ENCODE results near the gene KCNC3. TPM values are rescaled to one million over a fixed set of nuclear protein-coding genes. Genes with fewer than 3 reads are reported as not detected.

Gene KCNC3
- total and polyA plus RNA-seq, 3 experiments from 2014 or later = 0.68 to 0.73 TPM; not detected in 1

DNA sequence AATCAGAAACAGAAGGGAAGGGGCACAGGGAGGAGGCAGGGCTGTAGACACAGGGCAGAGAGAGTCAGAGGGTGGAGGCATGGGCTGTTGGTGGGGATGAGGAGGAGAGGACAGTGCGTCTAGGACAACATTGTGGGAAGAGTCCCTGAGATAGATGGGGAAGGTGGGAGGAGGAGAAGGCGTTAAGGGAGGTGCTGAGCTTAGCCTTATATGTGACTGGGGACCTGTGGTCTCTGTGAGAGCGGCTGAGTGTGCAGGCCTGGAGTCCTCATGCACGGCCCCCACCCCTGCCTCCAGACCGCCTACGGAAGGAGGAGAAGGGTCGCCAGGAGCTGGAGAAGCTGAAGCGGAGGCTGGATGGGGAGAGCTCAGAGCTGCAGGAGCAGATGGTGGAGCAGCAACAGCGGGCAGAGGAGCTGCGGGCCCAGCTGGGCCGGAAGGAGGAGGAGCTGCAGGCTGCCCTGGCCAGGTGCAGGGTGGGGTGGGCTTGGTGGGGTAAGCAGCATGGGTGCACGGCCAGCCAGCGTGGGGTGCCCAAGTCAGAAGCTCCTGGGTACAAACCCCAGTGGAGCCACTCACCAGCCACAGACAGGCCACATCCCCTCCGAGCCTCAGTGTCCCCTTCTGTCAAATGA lies 56.8 kb downstream of the KCNC3 start:
- CTCF ChIA-PET = no interaction called here
- POLR2A ChIA-PET = no interaction called here
- Histone ChIP-seq H3K36me3 (ENCODE audit: insufficient read depth, low read length) (no peaks in the 10 kb centered on the region), H3K27me3 (ENCODE audit: insufficient read depth, low read length, poor library complexity, severe bottlenecking) (no peaks in the 10 kb centered on the region), H3K4me3 (ENCODE audit: low read length) (no peak overlapping the region), H3K9me3 (ENCODE audit: low read length) (no peaks in the 10 kb centered on the region), H3K4me1 (ENCODE audit: insufficient read depth, low read length) (no peaks in the 10 kb centered on the region), H3K27ac (ENCODE audit: low read depth, low read length) (no peak overlapping the region)
- H3K36me3 Mint-ChIP-seq = no peaks in the 10 kb centered on the region
- H3K4me3 Mint-ChIP-seq = no peak overlapping the region
- peaks cover 22 to 34% of the 10 kb centered on the region in 2 donors for H3K27me3 Mint-ChIP-seq
- no peaks in the 10 kb centered on the region for H3K4me1 Mint-ChIP-seq
- H3K27ac Mint-ChIP-seq = peak overlapping the region in 1 of 8 donors; percentile 42
- peak in 1 of 5 donors; percentile 3 for DNase-seq
- peaks cover 0 to 2% (median 0%) of the 10 kb centered on the region in 5 donors for H3K9me3 Mint-ChIP-seq

DNA sequence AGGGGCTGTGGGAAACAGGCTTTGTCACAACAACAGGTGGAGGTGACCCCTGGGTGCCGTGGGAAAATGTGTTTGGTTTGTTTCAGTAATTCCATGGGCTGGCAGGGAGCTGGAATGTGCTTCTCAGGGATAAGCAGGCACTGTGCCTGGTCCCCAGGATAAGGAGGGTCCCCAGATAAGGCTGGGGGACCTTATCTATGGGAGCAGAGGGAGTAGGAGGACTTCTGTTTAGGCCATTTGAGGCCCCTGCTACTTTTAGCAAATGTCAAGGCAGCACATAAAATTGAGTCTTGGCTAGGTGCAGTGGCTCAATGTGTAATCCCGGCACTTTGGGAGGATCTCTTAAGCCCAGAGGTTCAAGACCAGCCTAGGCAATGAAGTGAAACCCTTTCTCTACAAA lies 59.5 kb downstream of the KCNC3 start:
- ChIA-PET POLR2A (no interaction called here), CTCF (no interaction called here)
- H3K9me3 Mint-ChIP-seq = peaks cover 0 to 4% (median 0%) of the 10 kb centered on the region in 5 donors
- no peak for DNase-seq
- no peaks in the 10 kb centered on the region for H3K36me3 Mint-ChIP-seq
- Histone ChIP-seq H3K27me3 (ENCODE audit: insufficient read depth, low read length, poor library complexity, severe bottlenecking) (no peaks in the 10 kb centered on the region), H3K4me3 (ENCODE audit: low read length) (no peak overlapping the region), H3K27ac (ENCODE audit: low read depth, low read length) (no peak overlapping the region), H3K36me3 (ENCODE audit: insufficient read depth, low read length) (no peaks in the 10 kb centered on the region), H3K4me1 (ENCODE audit: insufficient read depth, low read length) (no peaks in the 10 kb centered on the region), H3K9me3 (ENCODE audit: low read length) (no peaks in the 10 kb centered on the region)
- H3K4me3 Mint-ChIP-seq = no peak overlapping the region
- no peaks in the 10 kb centered on the region for H3K4me1 Mint-ChIP-seq
- H3K27me3 Mint-ChIP-seq = peaks cover 21 to 34% of the 10 kb centered on the region in 2 donors
- no peak overlapping the region for H3K27ac Mint-ChIP-seq

DNA sequence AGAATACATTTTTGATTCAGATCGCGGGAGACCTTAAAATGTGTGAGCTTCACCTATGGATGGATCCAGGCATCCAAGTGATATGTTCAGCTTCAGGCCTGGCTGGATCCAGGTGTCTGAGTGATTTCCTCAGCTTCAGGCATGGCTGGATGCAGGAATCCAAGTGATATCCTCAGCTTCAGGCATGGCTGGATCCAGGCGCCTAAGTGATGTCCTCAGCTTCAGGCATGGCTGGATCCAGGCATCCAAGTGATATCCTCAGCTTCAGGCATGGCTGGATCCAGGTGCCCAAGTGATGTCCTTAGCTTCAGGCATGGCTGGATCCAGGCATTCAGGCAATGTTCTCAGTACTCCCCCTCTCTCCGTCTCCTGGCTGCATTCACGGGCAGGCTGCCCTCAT lies 60.7 kb downstream of the KCNC3 start:
- Histone ChIP-seq H3K9me3 (ENCODE audit: low read length) (no peaks in the 10 kb centered on the region), H3K4me3 (ENCODE audit: low read length) (no peak overlapping the region), H3K27ac (ENCODE audit: low read depth, low read length) (no peak overlapping the region), H3K36me3 (ENCODE audit: insufficient read depth, low read length) (no peaks in the 10 kb centered on the region), H3K27me3 (ENCODE audit: insufficient read depth, low read length, poor library complexity, severe bottlenecking) (no peaks in the 10 kb centered on the region), H3K4me1 (ENCODE audit: insufficient read depth, low read length) (no peaks in the 10 kb centered on the region)
- CTCF ChIA-PET = no interaction called here
- Mint-ChIP-seq H3K27ac (no peak overlapping the region), H3K36me3 (no peaks in the 10 kb centered on the region), H3K4me1 (no peaks in the 10 kb centered on the region), H3K27me3 (peaks cover 17 to 34% of the 10 kb centered on the region in 2 donors), H3K4me3 (no peak overlapping the region), H3K9me3 (peaks cover 0 to 4% (median 0%) of the 10 kb centered on the region in 5 donors)
- POLR2A ChIA-PET = no interaction called here
- DNase-seq = no peak

DNA sequence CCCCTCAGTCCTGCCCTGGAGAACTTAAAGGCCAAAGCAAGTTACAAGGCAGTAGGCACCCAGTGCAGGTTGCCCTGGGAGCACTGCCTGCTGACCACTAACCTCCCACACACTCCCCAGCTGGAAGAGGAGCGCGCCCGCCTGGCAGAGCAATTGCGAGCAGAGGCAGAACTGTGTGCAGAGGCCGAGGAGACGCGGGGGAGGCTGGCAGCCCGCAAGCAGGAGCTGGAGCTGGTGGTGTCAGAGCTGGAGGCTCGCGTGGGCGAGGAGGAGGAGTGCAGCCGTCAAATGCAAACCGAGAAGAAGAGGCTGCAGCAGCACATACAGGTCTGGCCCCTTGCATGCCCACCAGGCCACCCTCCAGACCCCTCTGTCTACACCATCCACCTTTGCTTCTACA lies 61.1 kb downstream of the KCNC3 start:
- POLR2A ChIA-PET = no interaction called here
- Mint-ChIP-seq H3K27me3 (peaks cover 17 to 34% of the 10 kb centered on the region in 2 donors), H3K27ac (no peak overlapping the region), H3K4me1 (no peaks in the 10 kb centered on the region), H3K9me3 (peaks cover 0 to 4% (median 0%) of the 10 kb centered on the region in 5 donors), H3K36me3 (no peaks in the 10 kb centered on the region), H3K4me3 (no peak overlapping the region)
- Histone ChIP-seq H3K27ac (ENCODE audit: low read depth, low read length) (no peak overlapping the region), H3K4me1 (ENCODE audit: insufficient read depth, low read length) (no peaks in the 10 kb centered on the region), H3K27me3 (ENCODE audit: insufficient read depth, low read length, poor library complexity, severe bottlenecking) (no peaks in the 10 kb centered on the region), H3K4me3 (ENCODE audit: low read length) (no peak overlapping the region), H3K9me3 (ENCODE audit: low read length) (no peaks in the 10 kb centered on the region), H3K36me3 (ENCODE audit: insufficient read depth, low read length) (no peaks in the 10 kb centered on the region)
- no peak for DNase-seq
- CTCF ChIA-PET = no interaction called here

DNA sequence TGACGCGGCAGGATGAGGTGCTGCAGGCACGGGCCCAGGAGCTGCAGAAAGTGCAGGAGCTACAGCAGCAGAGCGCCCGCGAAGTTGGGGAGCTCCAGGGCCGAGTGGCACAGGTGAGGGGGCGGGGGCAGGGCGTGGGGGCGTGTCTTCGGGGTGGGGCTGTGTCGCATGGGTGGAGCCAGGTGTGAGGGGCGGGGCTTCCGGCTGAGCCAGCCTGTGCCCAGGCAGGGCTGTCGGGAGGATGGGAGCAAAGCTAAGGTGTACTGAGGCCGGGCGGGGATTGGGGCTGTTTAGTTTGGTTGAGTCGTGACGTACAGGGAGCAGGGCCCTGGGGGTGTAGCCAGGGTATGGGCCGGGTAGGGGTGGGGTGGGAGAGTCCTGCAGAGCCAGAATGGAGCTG lies 62.3 kb downstream of the KCNC3 start:
- CTCF ChIA-PET = no interaction called here

DNA sequence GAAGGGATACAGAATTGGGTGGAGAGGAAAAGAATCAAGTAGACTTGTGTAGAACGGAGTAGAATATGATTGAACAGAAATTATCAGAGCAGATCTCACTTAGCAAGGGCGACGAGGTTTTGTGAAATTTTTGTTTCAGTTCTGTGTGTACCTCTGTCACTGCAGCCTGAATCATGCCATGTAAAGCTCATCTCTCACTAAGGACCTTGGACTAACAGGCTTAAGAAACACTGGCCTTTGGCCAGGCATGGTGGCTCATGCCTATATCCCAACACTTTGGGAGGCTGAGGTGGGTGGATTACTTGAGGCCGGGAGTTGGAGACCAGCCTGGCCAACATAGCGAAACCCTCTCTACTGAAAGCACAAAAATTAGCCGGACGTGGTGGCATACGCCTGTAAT lies 63.1 kb downstream of the KCNC3 start:
- no peaks in the 10 kb centered on the region for H3K4me1 ChIP-seq (ENCODE audit: insufficient read depth, low read length)
- Mint-ChIP-seq H3K36me3 (no peaks in the 10 kb centered on the region), H3K27ac (no peak overlapping the region), H3K27me3 (peaks cover 14 to 27% of the 10 kb centered on the region in 2 donors), H3K4me3 (no peak overlapping the region), H3K9me3 (peaks cover 0 to 4% (median 0%) of the 10 kb centered on the region in 5 donors), H3K4me1 (no peaks in the 10 kb centered on the region)
- ChIA-PET CTCF (no interaction called here), POLR2A (no interaction called here)
- H3K27ac ChIP-seq (ENCODE audit: low read depth, low read length) = no peak overlapping the region
- no peaks in the 10 kb centered on the region for H3K27me3 ChIP-seq (ENCODE audit: insufficient read depth, low read length, poor library complexity, severe bottlenecking)
- no peaks in the 10 kb centered on the region for H3K36me3 ChIP-seq (ENCODE audit: insufficient read depth, low read length)
- no peaks in the 10 kb centered on the region for H3K9me3 ChIP-seq (ENCODE audit: low read length)
- H3K4me3 ChIP-seq (ENCODE audit: low read length) = no peak overlapping the region
- no peak for DNase-seq

More for the DNA sequence above, 62.3 kb downstream of the KCNC3 start:
- POLR2A ChIA-PET = no interaction called here
- H3K4me1 ChIP-seq (ENCODE audit: insufficient read depth, low read length) = no peaks in the 10 kb centered on the region
- H3K27ac Mint-ChIP-seq = no peak overlapping the region
- H3K4me3 Mint-ChIP-seq = no peak overlapping the region
- no peak overlapping the region for H3K4me3 ChIP-seq (ENCODE audit: low read length)
- no peaks in the 10 kb centered on the region for H3K4me1 Mint-ChIP-seq
- H3K36me3 Mint-ChIP-seq = no peaks in the 10 kb centered on the region
- H3K27ac ChIP-seq (ENCODE audit: low read depth, low read length) = no peak overlapping the region
- peaks cover 17 to 34% of the 10 kb centered on the region in 2 donors for H3K27me3 Mint-ChIP-seq
- peak in 1 of 5 donors; percentile 48 for DNase-seq
- H3K9me3 ChIP-seq (ENCODE audit: low read length) = no peaks in the 10 kb centered on the region
- peaks cover 0 to 4% (median 0%) of the 10 kb centered on the region in 5 donors for H3K9me3 Mint-ChIP-seq
- H3K36me3 ChIP-seq (ENCODE audit: insufficient read depth, low read length) = no peaks in the 10 kb centered on the region
- no peaks in the 10 kb centered on the region for H3K27me3 ChIP-seq (ENCODE audit: insufficient read depth, low read length, poor library complexity, severe bottlenecking)

DNA sequence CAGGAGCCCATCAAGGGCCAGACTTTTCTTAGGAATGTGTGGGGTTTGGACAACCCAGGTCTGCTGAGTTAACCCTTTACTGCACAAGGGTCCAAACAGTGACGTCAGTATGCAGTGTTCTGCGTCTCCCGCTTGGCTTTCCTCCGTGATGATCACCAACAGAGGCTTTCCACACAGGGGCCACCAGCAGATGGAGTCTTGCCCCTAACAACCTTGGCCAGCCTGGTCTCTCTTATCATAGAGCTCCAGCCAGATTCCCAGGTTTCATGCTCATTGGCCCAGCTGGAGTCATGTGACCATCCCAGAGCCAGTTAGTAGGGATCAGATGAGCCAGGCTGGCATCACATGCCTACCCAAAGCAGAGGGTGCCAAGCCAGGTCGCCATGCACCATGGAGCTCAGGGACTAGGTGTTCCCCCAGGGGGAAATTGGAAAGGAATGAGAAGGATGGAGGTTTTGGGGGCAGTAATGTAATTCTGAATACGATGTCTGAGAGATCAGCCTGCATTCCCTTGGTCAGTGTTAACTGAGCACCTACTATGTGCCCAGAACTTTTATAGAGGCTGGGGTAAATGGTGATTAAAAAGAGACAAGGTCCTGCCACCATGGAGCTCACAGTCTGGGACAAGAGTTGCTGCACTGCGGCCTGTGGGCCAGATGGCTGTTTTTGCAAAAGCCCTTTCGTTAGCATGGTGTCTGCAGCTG lies 64.5 kb downstream of the KCNC3 start:
- no peak overlapping the region for H3K27ac ChIP-seq (ENCODE audit: low read depth, low read length)
- CTCF ChIA-PET = no interaction called here
- no peaks in the 10 kb centered on the region for H3K9me3 ChIP-seq (ENCODE audit: low read length)
- no peak for DNase-seq
- no peaks in the 10 kb centered on the region for H3K36me3 ChIP-seq (ENCODE audit: insufficient read depth, low read length)
- POLR2A ChIA-PET = no interaction called here
- no peaks in the 10 kb centered on the region for H3K27me3 ChIP-seq (ENCODE audit: insufficient read depth, low read length, poor library complexity, severe bottlenecking)
- Mint-ChIP-seq H3K27ac (no peak overlapping the region), H3K4me1 (no peaks in the 10 kb centered on the region), H3K4me3 (no peak overlapping the region), H3K9me3 (peaks cover 0 to 4% (median 0%) of the 10 kb centered on the region in 5 donors), H3K27me3 (peaks cover 11 to 24% of the 10 kb centered on the region in 2 donors), H3K36me3 (no peaks in the 10 kb centered on the region)
- H3K4me1 ChIP-seq (ENCODE audit: insufficient read depth, low read length) = no peaks in the 10 kb centered on the region
- H3K4me3 ChIP-seq (ENCODE audit: low read length) = no peak overlapping the region

DNA sequence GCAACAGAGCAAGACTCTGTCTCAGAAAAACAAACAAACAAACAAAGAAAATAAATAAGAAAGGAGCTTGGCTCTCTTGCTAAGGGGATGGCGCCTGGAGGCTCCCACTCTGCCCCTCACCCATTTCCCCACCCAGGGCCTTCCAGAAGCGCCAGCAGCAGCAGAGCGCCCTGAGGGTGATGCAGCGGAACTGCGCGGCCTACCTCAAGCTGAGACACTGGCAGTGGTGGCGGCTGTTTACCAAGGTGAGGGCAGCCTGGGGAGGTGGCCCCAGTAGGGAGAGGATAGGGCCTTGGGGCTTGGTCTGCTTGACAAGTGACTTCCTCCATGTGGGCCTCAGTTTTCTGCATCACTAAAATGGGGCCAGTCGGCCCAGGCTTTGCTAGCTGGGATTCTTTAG lies 66.0 kb downstream of the KCNC3 start:
- peaks cover 7 to 13% of the 10 kb centered on the region in 2 donors for H3K27me3 Mint-ChIP-seq
- Histone ChIP-seq H3K4me1 (ENCODE audit: insufficient read depth, low read length) (no peaks in the 10 kb centered on the region), H3K4me3 (ENCODE audit: low read length) (no peak overlapping the region), H3K36me3 (ENCODE audit: insufficient read depth, low read length) (no peaks in the 10 kb centered on the region), H3K9me3 (ENCODE audit: low read length) (no peaks in the 10 kb centered on the region), H3K27me3 (ENCODE audit: insufficient read depth, low read length, poor library complexity, severe bottlenecking) (no peaks in the 10 kb centered on the region), H3K27ac (ENCODE audit: low read depth, low read length) (no peak overlapping the region)
- ChIA-PET POLR2A (no interaction called here), CTCF (no interaction called here)
- H3K4me3 Mint-ChIP-seq = no peak overlapping the region
- H3K9me3 Mint-ChIP-seq = peaks cover 0 to 4% (median 0%) of the 10 kb centered on the region in 5 donors
- no peaks in the 10 kb centered on the region for H3K36me3 Mint-ChIP-seq
- no peak overlapping the region for H3K27ac Mint-ChIP-seq
- no peaks in the 10 kb centered on the region for H3K4me1 Mint-ChIP-seq
- no peak for DNase-seq

All from CD8-positive, alpha-beta memory T cell (primary cell).